Activated gamma-delta T cell (primary cell): Measurements from ENCODE around the gene ZNF33B.
"Not testable (repeated sequence)": the region's sequence is repeated elsewhere in the genome, so short reads cannot be mapped to it uniquely, and the experiment has no call there.

Experiments used
- DNase-seq: peaks from one replicate; lab custom pipeline; 2025; lab: John Stamatoyannopoulos, UW

Gene ZNF33B

GRCh38 chr10:42615419-42615818 lies 23.0 kb downstream of the ZNF33B start:
- DNase-seq: no peak

DNA sequence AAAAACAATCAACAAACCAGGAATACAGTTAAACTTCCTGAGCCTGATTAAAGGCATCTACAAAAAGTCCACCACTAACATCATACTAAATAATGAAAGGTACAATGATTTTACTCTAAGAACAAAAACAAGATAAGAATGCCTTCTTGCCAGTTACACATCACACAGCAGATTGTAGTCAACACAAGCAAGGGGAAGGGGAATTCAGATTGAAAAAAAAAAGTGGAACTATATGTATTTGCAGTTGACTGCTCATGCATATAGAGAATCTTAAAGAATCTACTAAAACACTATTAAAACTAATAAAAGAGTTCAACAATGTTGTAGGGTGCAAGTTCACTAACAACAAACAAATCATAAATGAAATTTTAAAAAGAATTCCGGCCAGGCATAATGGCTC lies 28.5 kb downstream of the ZNF33B start:
- no peak for DNase-seq

DNA sequence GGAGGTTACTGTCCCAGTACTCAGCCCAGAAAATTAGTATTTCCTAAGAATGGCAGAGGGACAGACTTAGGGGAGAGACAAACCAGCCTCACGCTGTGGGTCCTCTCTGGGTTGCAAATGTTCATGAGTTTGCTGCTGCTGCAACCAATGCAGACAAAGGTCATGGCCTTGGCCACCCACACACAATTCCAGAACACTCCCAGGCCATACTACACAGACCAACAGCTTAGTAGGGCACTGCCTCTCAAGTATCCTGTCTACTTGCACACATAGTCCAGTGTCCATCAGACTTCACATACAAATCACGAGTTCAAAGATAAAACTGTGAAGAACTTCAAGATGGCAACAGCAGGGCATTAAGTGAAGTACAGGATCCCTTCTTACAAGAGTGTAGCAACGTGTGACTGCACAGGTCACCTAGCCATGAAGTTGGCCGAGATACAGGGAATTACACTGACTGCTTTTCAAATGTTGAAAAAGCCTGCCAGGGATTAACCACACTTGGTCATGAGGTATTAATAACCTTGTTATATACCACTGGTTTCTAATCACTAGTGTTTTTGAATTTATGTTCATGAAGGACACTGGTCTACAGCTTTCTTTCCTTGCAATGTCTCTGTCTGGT lies 40.0 kb downstream of the ZNF33B start:
- DNase-seq: no peak

- DNase-seq: no peak
Measured at GRCh38 chr10:42596196-42596595, 42.2 kb downstream of the ZNF33B start.

GRCh38 chr10:42594246-42594650 lies 44.1 kb downstream of the ZNF33B start:
- no peak for DNase-seq

DNA sequence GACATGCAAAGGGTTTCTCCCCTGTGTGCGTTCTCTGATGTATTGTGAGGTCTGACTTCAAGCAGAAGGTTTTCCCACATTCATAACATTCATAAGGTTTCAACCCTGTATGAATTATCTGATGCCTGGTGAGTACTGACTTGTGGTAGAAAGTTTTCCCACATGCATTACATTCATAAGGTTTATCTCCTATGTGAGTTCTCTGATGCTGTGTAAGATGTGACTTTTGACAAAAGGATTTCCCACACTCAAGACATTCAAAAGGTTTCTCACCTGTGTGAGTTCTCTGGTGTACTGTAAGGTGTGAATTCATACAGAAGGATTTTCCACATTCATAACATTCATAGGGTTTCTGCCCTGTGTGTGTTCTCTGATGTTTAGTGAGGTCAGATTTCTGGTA lies 45.1 kb downstream of the ZNF33B start:
- no peak for DNase-seq

GRCh38 chr10:42583828-42584227 lies 54.5 kb downstream of the ZNF33B start:
- DNase-seq: no peak

DNA sequence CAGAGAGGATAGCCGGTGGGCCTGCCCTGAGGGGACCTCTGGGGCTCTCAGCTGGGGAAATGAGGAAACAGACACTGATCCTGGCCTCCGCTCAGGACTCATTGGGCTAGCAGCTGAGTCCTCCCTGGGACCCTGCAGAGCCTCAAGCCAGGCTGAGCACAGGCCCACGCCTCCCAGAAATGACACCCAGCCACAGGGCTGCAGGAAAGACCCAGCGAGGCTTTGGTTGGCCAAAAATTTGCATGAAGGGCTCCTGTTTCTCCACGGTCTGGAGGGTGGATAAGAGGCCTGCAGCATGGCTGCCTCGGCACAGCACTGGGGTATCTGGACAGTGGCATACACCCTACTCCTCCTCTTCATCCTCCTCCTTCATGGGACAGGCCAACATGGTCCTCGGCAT lies 60.4 kb downstream of the ZNF33B start:
- DNase-seq: no peak

DNA sequence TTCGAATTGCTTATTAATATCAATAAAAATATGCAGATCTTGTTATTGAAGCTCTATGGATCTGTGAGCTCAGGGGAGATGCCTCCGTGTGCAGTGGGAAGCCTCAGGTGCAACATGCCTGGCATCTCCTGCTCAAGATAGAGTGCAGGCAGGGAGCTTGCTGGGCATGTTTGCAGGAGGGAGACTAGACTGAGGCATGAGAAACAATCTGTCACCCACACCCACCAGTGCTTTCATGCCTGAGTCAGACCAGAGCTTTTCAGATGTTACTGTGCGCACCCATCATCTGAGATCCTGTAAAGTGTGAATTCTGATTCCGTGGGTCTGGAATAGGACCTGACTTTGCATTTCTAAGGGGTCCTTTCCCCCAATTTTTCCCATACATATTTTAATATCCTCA lies 62.0 kb downstream of the ZNF33B start:
- no peak for DNase-seq

DNA sequence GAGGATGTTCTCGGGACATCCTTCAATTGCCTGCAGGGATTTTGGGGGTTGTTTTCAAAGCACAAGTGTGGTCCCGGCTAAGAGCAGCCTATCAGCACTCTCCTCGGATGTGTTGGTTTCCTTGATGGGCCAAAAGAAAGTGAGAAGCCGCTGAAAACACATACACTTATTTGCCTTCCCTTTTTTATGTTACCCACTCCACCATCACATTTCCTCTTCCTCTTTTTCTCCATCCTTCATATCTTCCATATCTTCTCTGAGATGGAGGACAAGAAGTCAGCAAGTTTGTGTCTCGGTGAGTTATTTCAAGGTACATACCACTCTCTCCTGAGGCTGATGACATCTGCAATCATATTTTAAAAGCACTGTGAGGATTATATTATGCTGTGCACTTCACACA lies 64.0 kb downstream of the ZNF33B start:
- no peak for DNase-seq

- DNase-seq: no peak
Measured at GRCh38 chr10:42556931-42557330, 81.4 kb downstream of the ZNF33B start.

DNA sequence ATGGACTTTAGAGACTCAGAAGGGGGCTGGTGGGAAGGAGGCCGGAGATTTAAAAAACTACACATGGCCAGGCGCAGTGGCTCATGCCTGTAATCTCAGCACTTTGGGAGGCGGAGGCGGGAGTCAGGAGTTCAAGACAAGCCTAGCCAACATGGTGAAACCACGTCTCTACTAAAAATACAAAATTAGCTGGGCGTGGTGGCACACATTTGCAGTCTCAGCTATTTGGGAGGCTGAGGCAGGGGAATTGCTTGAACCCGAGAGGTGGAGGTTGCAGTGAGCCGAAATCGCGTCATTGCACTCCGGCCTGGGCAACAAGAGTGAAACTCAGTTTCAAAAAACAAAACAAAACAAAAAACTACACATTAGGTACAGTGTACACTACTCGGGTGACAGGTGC lies 84.8 kb downstream of the ZNF33B start:
- not testable (repeated sequence) for DNase-seq

DNA sequence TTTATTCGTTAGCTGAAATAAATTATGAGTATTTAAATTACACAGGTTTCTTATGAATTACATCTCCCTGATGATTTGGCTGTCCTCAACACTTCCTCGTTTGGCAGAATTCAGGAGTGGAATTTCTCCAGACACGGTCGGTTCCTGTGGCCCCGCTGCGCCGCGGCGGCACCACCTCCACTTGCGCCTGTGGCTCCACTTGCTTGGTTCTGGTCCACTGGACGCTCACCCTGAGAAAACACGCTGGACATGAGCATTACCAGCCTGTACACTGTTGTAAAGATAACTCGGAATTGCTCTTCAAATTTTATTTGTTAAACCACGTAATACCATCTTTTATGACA lies 85.3 kb downstream of the ZNF33B start:
- DNase-seq: peak; percentile 14

DNA sequence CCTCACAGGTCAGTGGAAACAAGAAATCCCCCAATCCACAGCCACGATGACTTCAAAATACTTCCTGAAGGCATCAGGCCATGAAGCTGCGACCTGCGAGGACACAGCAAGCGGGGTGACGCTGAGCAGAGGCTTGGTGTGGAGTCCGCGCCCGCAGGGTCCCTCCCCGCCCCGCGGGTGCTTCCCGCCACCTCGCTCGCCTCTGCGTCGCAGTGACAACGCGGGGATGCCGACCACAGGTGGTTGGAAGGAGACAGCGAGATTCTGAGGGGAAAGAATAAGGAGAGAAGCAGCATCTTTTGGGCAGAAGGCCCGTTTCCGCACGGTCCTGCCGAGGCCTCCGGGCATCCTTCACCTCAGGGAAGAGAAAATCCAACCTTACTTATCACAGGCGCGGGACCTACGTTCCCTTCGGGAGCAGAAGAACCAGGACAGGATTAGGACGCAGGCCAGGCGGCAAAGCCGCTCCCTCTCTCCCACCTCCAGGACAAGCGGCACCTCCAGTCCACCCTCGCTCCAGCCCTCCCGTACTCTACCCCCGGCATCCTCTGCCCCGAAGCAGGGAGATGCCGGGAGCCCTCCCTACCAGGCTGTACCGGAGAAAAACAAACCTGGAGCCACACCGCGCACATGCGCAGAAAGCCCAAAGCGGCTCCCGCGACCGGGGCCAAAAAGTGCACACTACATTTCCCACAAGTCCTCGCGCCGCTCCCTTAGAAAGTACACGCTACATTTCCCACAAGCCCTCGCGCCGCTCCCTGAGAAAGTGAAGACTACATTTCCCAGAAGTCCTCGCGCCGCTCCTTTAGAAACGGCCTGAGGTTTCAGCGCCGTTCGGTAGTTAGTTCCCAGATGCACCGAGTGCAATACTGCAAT lies 85.9 kb downstream of the ZNF33B start:
- DNase-seq: peak; percentile 76

DNA sequence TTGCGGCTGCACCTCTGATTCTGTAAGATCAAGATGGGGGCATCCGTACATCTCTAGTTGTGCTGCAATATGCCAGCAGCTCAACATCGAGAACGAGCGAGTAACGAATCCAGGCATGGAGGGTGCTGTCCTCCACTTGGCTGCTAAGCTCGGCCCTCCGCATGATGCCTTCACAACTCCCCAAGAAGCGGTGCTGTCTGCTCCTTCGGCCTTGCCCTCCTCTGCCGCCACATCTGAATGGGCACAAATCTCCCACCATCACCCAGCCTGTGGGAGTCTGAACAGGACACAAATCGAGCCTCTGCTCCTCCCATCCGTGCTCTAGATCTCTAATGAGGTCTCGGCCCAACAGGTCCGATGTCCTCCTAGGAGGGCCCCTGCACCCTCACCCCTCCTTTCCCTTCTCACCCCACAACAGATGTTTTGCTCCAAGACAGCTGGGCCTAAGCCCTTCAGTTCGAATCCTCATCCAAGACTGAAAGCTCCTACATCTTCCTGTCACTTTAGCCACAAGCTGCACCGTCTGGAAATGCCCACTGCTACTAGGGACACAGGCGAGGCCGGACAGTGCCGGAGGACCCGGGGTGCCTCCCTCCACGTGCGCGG lies 86.7 kb downstream of the ZNF33B start:
- DNase-seq: peak; percentile 2

DNA sequence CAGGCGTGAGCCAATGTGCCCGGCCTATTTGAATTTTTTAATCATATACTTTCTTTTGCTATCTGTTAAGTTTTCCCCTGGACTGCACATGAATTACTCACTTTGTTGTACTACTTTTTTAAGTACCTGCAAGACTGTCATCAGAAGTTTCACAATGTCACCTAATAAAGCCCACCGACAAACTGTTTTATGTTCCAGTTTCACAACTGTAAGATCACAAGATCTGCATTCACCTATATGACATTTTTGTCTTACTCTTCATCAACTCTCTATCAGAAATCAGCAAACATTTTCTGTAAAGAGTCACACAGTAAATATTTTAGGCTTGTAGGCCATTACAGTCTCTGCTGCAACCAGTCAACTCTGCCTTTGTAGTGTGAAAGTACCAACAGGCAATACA lies 88.5 kb downstream of the ZNF33B start:
- no peak for DNase-seq

DNA sequence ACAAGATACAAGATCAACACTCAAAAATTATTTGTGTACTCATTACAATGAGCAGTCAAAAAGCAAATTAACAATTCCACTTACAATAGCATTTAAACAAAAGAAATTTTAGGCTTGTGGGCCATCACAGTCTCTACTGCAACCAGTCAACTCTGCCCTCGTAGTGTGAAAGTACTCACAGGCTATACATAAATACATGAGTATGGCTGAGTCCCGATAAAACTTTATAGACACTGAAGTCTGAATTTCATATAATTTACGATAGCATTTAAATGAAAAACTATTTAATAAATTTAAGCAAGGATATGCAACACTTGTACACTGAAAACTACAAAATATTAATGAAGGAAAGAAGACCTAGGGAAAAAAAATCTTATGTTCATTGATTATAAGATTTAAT lies 90.1 kb downstream of the ZNF33B start:
- DNase-seq: no peak

- no peak for DNase-seq
Measured at GRCh38 chr10:42544945-42545344, 93.4 kb downstream of the ZNF33B start.

DNA sequence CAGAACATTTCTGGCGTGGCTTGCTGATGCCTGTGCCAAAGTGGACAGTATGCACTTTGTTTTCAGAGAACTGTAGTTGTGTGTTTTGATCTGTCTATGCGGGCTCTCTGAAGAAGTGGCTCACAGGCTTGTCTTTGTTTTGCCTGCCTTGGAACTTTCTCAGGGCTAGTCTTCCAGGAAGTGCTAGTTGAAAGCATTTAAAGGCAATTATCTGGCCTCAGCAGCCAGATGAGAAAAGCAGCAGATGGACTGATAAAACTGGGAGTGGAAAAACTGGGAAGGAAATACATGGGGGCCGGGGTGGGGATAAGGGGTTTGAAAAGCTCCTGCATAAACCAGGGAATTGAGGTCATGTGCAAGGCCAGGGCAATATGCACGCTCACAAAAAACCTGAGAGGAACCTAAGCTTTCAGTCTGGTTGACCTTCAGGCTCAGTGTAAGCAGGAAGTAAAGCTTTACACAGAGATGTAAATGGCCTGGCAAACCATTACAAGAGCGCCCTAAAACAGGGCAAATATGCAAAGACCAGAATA lies 94.5 kb downstream of the ZNF33B start:
- no peak for DNase-seq
